Fibroblast of the aortic adventitia (primary cell): ENCODE results near the gene TEPSIN. TPM values are rescaled to one million over a fixed set of nuclear protein-coding genes. Genes with fewer than 3 reads are reported as not detected.
"Not testable (repeated sequence)": the region's sequence is repeated elsewhere in the genome, so short reads cannot be mapped to it uniquely, and the experiment has no call there.

Source experiments
- DNase-seq: peaks from one replicate; pipeline ENCODE4 v3.0.0-alpha.2; 2010; ENCODE audit warnings: low read depth
- H3K4me3 ChIP-seq: 2 replicates; pipeline ENCODE4 v1.5.1; 2011; ENCODE audit warnings: low read depth, mild to moderate bottlenecking, control low read depth, low read length, moderate library complexity
- total RNA-seq: library from RNA; depleted of rRNA; stranded (reverse); fragments of >200 nt; gene quantifications from 2 replicates; pipeline ENCODE4 v1.2.3, GENCODE V29; 2012; ENCODE audit warnings: low replicate concordance
- TF ChIP-seq, protein P1 (sequence below): IDR thresholded peaks from 2 replicates; pipeline ENCODE4 v1.5.1; 2011; ENCODE audit warnings: mild to moderate bottlenecking, low read length, control low read depth, inconsistent platforms; ENCODE audit not compliant: insufficient read depth

Gene TEPSIN
- total RNA-seq, 1 donor, result 13.3 TPM

DNA sequence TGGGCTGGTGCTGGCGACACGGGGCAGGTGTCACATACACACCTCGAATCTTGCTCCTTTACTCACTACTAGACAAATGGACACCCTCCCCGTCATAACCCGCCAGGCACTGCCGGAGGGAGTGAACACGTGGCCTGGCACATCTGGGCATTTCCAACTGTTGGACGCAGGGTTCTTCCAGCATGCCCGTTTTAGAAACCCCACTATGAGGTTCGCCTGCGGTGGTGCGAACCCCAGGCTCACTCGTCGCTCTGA, 9.3 kb downstream of the TEPSIN start:
- no peak overlapping the region for H3K4me3 ChIP-seq
- no peak for DNase-seq
- TF ChIP-seq, protein P1, sequence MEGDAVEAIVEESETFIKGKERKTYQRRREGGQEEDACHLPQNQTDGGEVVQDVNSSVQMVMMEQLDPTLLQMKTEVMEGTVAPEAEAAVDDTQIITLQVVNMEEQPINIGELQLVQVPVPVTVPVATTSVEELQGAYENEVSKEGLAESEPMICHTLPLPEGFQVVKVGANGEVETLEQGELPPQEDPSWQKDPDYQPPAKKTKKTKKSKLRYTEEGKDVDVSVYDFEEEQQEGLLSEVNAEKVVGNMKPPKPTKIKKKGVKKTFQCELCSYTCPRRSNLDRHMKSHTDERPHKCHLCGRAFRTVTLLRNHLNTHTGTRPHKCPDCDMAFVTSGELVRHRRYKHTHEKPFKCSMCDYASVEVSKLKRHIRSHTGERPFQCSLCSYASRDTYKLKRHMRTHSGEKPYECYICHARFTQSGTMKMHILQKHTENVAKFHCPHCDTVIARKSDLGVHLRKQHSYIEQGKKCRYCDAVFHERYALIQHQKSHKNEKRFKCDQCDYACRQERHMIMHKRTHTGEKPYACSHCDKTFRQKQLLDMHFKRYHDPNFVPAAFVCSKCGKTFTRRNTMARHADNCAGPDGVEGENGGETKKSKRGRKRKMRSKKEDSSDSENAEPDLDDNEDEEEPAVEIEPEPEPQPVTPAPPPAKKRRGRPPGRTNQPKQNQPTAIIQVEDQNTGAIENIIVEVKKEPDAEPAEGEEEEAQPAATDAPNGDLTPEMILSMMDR, result no peak

DNA sequence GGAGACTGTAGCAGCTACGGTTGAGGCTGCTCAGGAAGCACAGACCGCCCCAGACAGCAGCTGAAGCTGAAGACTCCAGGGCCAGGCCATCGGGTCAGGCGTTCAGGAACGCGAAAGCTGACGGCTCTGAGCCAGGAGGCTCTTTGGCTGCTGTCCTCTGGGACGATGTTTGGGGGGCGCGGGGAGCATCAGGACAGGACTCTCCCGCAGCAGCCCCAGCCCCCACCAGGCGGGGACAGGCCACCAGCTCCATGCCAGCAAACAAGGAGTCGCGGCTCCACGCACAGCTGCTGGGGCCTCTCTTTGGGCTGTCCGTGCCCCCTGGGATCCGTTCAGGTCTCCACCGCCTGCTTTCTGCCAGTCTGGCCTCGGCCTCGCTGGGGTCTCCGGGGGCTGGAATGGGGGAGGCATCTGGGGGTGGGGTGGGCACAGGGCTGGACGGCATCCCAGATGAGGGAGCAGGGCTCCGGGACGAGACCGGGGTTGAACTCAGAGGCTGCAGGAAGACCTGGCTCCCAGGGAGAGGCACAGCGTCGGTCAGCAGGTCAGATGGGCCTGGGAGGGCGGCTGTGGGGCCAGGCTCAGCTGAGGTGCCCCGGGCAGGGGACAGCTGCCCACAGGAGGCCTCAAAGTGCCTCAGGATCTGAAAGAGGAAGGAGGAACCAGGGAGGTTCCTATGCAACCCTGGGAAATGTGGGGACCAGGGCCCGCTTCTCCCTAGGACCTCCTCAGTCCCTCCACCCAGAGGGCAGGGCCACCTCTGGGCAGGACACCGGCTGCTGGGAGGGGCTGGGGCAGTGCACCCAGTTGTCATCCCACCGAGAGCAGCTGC, 9.8 kb downstream of the TEPSIN start:
- DNase-seq, result no peak
- no peak overlapping the region for H3K4me3 ChIP-seq
- TF ChIP-seq, protein P1, result no peak

DNA sequence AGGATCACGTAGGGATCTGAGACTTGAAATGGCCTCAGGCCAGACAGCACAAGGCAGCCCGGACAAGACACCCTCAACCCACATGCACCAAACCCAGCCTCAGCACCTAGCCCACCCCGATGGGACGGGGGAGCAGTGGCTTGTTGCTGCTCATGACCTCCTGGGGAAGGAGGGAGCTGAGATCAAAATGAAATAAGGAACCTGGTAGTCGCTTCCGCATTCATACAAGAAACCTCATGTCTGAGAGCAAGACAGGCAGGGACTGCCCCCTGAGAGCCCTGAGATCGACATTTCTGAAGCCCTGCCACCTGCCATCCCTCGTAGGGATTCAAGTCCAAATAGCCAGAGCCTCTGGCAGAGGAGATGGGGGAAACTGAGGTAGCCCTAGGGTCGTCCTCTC, 10.4 kb downstream of the TEPSIN start:
- DNase-seq, result no peak
- H3K4me3 ChIP-seq, result no peak overlapping the region
- TF ChIP-seq, protein P1, result no peak

DNA sequence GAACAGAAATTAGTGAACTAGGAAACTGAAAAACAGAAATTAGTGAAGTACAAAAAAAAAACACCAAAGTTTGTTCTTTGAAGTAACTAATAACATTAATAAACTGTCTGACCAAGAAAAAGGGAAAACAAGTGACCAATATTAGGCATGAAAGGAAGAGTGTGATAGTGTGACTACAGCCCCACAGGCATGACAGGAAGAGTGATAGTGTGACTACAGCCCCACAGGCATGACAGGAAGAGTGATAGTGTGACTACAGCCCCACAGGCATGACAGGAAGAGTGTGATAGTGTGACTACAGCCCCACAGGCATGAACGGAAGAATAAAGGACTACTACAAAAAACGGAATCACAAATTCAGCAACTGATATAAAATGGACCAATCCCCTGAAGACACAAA, 11.2 kb downstream of the TEPSIN start:
- not testable (repeated sequence) for H3K4me3 ChIP-seq

DNA sequence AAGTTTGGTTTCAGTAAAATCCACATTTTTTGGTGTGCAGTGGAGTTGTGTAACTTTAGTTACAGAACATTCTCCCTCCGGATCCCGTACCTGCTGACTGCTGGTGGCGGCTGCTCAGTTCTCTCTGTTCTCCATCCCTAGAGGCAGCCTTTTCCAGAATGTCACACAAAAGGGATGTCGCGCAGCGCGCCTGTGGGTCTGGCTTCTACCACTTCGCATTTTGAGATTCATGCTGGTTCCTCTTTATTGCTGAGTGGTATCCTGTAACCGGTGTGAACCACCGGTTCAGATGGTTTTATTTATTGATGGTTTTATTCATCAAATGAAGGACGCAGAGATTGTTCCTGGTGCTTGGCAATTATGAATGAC, 15.1 kb downstream of the TEPSIN start:
- TF ChIP-seq, protein P1, result no peak
- H3K4me3 ChIP-seq, result no peak overlapping the region
- no peak for DNase-seq

More for the DNA sequence above, 11.2 kb downstream of the TEPSIN start:
- DNase-seq, result not testable (repeated sequence)

DNA sequence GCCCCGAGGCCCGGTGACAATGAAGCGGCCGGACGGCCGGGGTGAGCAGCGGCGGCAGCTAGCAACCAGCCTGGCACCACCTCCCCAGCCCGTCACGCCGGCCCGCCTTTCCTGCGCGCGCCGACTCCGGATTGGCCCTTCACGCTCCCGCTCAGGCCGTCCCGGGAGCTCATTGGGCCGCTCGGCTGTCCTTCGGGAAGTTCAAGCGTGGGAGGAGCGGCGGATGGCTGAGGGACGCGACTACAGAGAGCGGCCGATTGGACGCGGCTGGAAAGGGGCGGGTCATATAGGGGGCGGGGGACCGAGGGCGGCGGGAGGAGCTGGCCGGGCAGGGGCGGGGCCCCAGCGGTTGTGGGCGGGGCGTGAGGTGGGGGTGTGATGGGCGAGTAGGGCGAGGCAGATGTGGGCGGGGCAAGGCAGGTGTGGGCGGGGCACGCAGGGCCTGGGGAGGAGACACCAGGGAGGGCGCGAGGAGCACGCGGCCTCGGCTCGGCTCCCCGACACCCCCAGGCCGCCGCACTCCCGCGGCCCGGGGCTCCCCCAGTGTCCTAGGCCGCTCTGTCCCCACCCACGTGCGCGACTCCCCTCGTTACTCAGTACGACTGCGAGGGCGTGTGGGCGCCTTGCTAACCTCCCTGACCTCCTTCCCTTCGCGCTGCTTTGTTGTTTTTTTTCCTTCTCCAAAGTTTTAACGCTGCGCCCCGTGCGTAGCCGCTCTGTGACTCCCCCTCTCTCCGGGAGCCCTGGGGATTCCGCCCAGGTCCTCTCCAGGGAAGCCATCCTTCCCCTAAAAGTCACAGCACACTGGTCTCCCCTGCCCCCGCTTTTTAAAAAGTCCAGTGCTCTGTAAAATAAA, 15.7 kb downstream of the TEPSIN start, which contains the start of gene CEP131:
TSS of gene CEP131 (minus strand) at position 60 of the 856 bp plus-strand sequence. CDS start 2,909 bp downstream, outside the sequence.
- peak; percentile 97 for DNase-seq
- peak within 1 kb of the TSS; percentile 78 for H3K4me3 ChIP-seq
- TF ChIP-seq, protein P1, result no peak

DNA sequence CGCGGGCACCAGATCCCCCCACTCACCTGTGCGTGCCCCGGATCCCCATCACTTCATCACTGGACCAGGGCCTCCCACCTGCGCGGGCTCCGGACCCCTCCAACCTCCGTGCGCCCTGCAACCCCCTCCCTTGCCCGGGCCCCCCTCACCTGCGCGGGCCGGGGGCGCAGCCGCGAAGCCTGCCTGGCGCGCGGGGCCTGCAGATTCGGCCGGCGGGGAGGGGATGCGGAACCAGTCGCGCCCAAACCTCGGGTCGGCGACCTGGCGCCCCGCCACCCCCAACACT, 16.3 kb downstream of the TEPSIN start:
- no peak for DNase-seq
- H3K4me3 ChIP-seq, result peak overlapping the region; percentile 78
- TF ChIP-seq, protein P1, result no peak
